ENCODE data around the gene MRTFA.

- TF ChIP-seq, protein P1, sequence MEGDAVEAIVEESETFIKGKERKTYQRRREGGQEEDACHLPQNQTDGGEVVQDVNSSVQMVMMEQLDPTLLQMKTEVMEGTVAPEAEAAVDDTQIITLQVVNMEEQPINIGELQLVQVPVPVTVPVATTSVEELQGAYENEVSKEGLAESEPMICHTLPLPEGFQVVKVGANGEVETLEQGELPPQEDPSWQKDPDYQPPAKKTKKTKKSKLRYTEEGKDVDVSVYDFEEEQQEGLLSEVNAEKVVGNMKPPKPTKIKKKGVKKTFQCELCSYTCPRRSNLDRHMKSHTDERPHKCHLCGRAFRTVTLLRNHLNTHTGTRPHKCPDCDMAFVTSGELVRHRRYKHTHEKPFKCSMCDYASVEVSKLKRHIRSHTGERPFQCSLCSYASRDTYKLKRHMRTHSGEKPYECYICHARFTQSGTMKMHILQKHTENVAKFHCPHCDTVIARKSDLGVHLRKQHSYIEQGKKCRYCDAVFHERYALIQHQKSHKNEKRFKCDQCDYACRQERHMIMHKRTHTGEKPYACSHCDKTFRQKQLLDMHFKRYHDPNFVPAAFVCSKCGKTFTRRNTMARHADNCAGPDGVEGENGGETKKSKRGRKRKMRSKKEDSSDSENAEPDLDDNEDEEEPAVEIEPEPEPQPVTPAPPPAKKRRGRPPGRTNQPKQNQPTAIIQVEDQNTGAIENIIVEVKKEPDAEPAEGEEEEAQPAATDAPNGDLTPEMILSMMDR (IDR thresholded peaks at IDR 0.05; ENCODE audit: low read depth, low read length, missing input control), result no peak
- TF ChIP-seq, protein P2, sequence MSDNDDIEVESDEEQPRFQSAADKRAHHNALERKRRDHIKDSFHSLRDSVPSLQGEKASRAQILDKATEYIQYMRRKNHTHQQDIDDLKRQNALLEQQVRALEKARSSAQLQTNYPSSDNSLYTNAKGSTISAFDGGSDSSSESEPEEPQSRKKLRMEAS (IDR thresholded peaks at IDR 0.05), result no peak
Measured at GRCh38 chr22:40634119-40634903, 2.2 kb downstream of the MRTFA start.
